Stimulated activated CD4-positive, alpha-beta T cell treated with anti-CD3 and anti-CD28 coated beads, Interleukin-2, amount 100 ng/mL, for 24 hours (primary cell): ENCODE data around the gene ZMYND8.
"Not testable (repeated sequence)": the region's sequence is repeated elsewhere in the genome, so short reads cannot be mapped to it uniquely, and the experiment has no call there.

ENCODE experiments used
- DNase-seq, 2 donors: peaks; one replicate each; pipeline ENCODE4 v3.0.0-alpha.2; 2020

The ZMYND8 gene

GRCh38 chr20:47262365-47263013 is 94.0 kb downstream of the ZMYND8 start:
- no peak for DNase-seq

GRCh38 chr20:47262008-47262364 is 94.5 kb downstream of the ZMYND8 start:
- no peak for DNase-seq

GRCh38 chr20:47261161-47261774 is 95.2 kb downstream of the ZMYND8 start:
- DNase-seq, result not testable (repeated sequence)

GRCh38 chr20:47260540-47261126 is 95.9 kb downstream of the ZMYND8 start:
- DNase-seq, result not testable (repeated sequence)

GRCh38 chr20:47258745-47259695 is 97.5 kb downstream of the ZMYND8 start:
- no peak for DNase-seq

- no peak for DNase-seq
Observed at GRCh38 chr20:47257771-47258170, 98.7 kb downstream of the ZMYND8 start.

GRCh38 chr20:47257256-47257655 is 99.2 kb downstream of the ZMYND8 start:
- no peak for DNase-seq

GRCh38 chr20:47256668-47257236 is 99.7 kb downstream of the ZMYND8 start:
- DNase-seq, result no peak

GRCh38 chr20:47253872-47254271 is 102.6 kb downstream of the ZMYND8 start:
- DNase-seq, result no peak

GRCh38 chr20:47252879-47253307 is 103.6 kb downstream of the ZMYND8 start:
- DNase-seq, result no peak

GRCh38 chr20:47251154-47252020 is 105.1 kb downstream of the ZMYND8 start:
- DNase-seq, result no peak

GRCh38 chr20:47250360-47250759 is 106.1 kb downstream of the ZMYND8 start:
- no peak for DNase-seq

GRCh38 chr20:47249913-47250312 is 106.6 kb downstream of the ZMYND8 start:
- DNase-seq, result no peak

GRCh38 chr20:47248448-47248966 is 108.0 kb downstream of the ZMYND8 start:
- no peak for DNase-seq

- no peak for DNase-seq
Observed at GRCh38 chr20:47247972-47248371, 108.5 kb downstream of the ZMYND8 start.

- DNase-seq, result no peak
Observed at GRCh38 chr20:47246061-47246777, 110.3 kb downstream of the ZMYND8 start.

- not testable (repeated sequence) for DNase-seq
Observed at GRCh38 chr20:47245166-47245565, 111.3 kb downstream of the ZMYND8 start.

- no peak for DNase-seq
Observed at GRCh38 chr20:47244451-47244850, 112.0 kb downstream of the ZMYND8 start.

GRCh38 chr20:47243532-47244305 is 112.8 kb downstream of the ZMYND8 start:
- no peak for DNase-seq

GRCh38 chr20:47243003-47243402 is 113.5 kb downstream of the ZMYND8 start:
- no peak for DNase-seq
